ENCODE data around the gene PRKRIP1.

DNA sequence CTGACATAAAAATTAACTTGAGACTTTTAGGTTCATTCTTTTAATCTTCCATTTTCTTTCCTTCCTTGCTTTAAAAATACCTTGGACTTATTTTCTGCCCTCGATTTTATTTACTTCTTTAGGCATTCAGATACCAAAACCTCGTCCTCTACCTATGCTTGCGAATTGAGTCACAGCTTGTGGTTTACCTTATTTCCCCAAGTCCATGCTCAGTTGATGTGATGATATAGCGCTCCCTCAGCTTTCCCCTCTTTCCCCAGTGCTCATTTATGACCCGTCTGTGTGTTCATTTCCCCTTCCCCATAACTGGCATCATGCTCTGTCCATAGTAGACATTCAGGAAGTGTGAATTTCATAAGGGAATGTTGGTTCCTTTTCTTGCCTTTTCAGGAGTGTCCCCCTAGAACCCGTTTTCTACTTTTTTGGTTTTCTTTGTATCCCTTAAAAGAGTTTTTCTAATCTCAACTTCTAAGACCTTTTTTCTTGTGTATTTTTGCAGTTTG is 19.1 kb upstream of the PRKRIP1 start:
- TF ChIP-seq POLR2AphosphoS5 (IDR thresholded peaks at IDR 0.05; ENCODE audit: low read depth, low read length) (no peak), POLR2A (IDR thresholded peaks at IDR 0.05; ENCODE audit: low read depth, low read length) (no peak), TAF1 (IDR thresholded peaks at IDR 0.05; ENCODE audit: borderline replicate concordance, low read depth, low read length) (no peak)

Data from GM12892 (cell line).